Panc1 (cell line): ENCODE results near the gene VPS51. TPM values are rescaled to one million over a fixed set of nuclear protein-coding genes. Genes with fewer than 3 reads are reported as not detected.

Experiments used
- ATAC-seq: fragments of 200-7000 bp; cut with Tn5 transposase; 2 replicates; pipeline ENCODE4 v1.9.1; 2020; ENCODE audit warnings: mild to moderate bottlenecking, moderate library complexity
- BruUV-seq: library from RNA; stranded (reverse); fragments of 400-500 nt; replicated peaks from 2 replicates; lab custom pipeline; 2021; lab: Mats Ljungman, UMichigan
- CTCF ChIA-PET: fragments of 300-600 bp; sonication (Branson Sonifier 250); formaldehyde crosslinking; loops from one replicate; lab custom pipeline; 2022; ENCODE audit warnings: antibody characterized with exemption; lab: Charles Lee
- POLR2A ChIA-PET: fragments of 300-600 bp; sonication (Branson Sonifier 250); formaldehyde crosslinking; loops from one replicate; lab custom pipeline; 2022; ENCODE audit warnings: antibody characterized with exemption; lab: Charles Lee
- DNase-seq: peaks from one replicate; pipeline ENCODE4 v3.0.0-alpha.2; 2010; ENCODE audit warnings: low read depth, low spot score
- H3K27ac ChIP-seq: 2 replicates; pipeline ENCODE4 v1.5.1; 2011; ENCODE audit warnings: mild to moderate bottlenecking, low read length, inconsistent platforms
- H3K27me3 ChIP-seq: fragments of 200-500 bp; sonication (Bioruptor generic); 2 replicates; pipeline ENCODE4 v1.6.0; 2014; ENCODE audit warnings: low read length, inconsistent platforms; ENCODE audit not compliant: control insufficient read depth, insufficient read depth
- H3K36me3 ChIP-seq: fragments of 200-500 bp; sonication (Bioruptor generic); 2 replicates; pipeline ENCODE4 v1.5.1; 2014; ENCODE audit warnings: inconsistent platforms, mild to moderate bottlenecking, low read length, moderate library complexity; ENCODE audit not compliant: control insufficient read depth, insufficient read depth
- H3K4me1 ChIP-seq: 2 replicates; pipeline ENCODE4 v1.5.1; 2011; ENCODE audit warnings: inconsistent platforms, mild to moderate bottlenecking, low read length, moderate library complexity; ENCODE audit not compliant: control insufficient read depth, insufficient read depth
- H3K4me3 ChIP-seq, 2 experiments: 2 replicates each; pipeline ENCODE4 v1.5.1; 2011 to 2012; ENCODE audit warnings: low read depth in 2 of 2, low read length in 2 of 2, mild to moderate bottlenecking in 2 of 2, inconsistent platforms in 1 of 2, moderate library complexity in 1 of 2
- H3K9me3 ChIP-seq: fragments of 200-500 bp; sonication (Bioruptor generic); 2 replicates; pipeline ENCODE4 v1.5.1; 2014; ENCODE audit warnings: low read depth, mild to moderate bottlenecking, inconsistent platforms, low read length, moderate library complexity; ENCODE audit not compliant: control insufficient read depth, insufficient read depth
- POLR2AphosphoS5 ChIP-seq: IDR thresholded peaks from 2 replicates; pipeline ENCODE4 v1.6.1; 2012; ENCODE audit warnings: mild to moderate bottlenecking, low read depth, low read length, moderate library complexity
- SIN3A ChIP-seq: IDR thresholded peaks from 2 replicates; pipeline ENCODE4 v1.6.1; 2012; ENCODE audit warnings: low read depth, mild to moderate bottlenecking, low read length, moderate library complexity, borderline replicate concordance; ENCODE audit not compliant: insufficient read depth
- TCF7L2 ChIP-seq: IDR thresholded peaks from 2 replicates; pipeline ENCODE4 v1.6.1; 2011; ENCODE audit warnings: mild to moderate bottlenecking, low read depth, low read length, inconsistent platforms
- in situ Hi-C: cut with HindIII; loops from 2 replicates; pipeline ENCODE4 v1.10.0; 2016; ENCODE audit warnings: low sequenced_read_pairs, low pct_unique_long_range_greater_than_20kb
- intact Hi-C: fragments of 100-400 bp; cut with micrococcal nuclease; formaldehyde crosslinking; loops from one replicate; pipeline ENCODE4 v1.10.0; 2022; ENCODE audit not compliant: unreplicated experiment
- total RNA-seq: library from RNA; stranded (reverse); gene quantifications from one replicate; pipeline ENCODE4 v1.2.1, GENCODE V29; 2021; ENCODE audit not compliant: unreplicated experiment
- TF ChIP-seq, protein P1 (sequence below), 2 experiments: IDR thresholded peaks; 2 replicates each; pipeline ENCODE4 v1.6.1; 2011 to 2012; ENCODE audit warnings: low read depth in 2 of 2, control low read depth in 1 of 2, low read length in 1 of 2, mild to moderate bottlenecking in 1 of 2, moderate library complexity in 1 of 2; ENCODE audit not compliant: insufficient read depth in 1 of 2
- TF ChIP-seq, protein P2 (sequence below): fragments of 450-650 bp; IDR thresholded peaks from 2 replicates; pipeline ENCODE4 v1.5.1; 2017; ENCODE audit warnings: mild to moderate bottlenecking

Gene VPS51
- total RNA-seq, 1 experiment from 2014 or later = 101 TPM

DNA sequence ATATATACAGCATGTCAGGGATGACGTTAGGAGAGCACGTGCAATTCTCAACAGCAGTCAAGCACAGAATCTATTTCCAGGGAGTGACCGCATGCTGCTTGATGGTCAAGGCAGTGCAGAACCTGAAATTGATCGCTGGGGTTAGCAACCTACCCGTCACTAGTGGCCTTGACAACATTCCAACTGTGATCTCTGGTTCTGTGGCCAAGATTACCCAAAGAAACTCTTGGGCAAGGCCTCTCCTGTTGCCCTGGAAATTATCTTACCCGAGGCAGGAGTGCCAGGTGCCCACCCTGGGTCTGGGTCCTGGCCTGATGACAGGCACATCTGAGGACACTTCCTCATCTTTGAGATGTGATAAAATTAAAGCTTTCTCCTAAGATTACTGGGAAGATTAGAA, 17.8 kb downstream of the VPS51 start:
- Histone ChIP-seq H3K36me3 (no peaks in the 10 kb centered on the region), H3K27ac (no peak overlapping the region), H3K9me3 (no peaks in the 10 kb centered on the region), H3K4me3 (no peak overlapping the region), H3K4me1 (peaks cover 30% of the 10 kb centered on the region), H3K27me3 (no peaks in the 10 kb centered on the region)
- TF ChIP-seq TCF7L2 (no peak), SIN3A (no peak), POLR2AphosphoS5 (no peak)
- TF ChIP-seq, protein P1, sequence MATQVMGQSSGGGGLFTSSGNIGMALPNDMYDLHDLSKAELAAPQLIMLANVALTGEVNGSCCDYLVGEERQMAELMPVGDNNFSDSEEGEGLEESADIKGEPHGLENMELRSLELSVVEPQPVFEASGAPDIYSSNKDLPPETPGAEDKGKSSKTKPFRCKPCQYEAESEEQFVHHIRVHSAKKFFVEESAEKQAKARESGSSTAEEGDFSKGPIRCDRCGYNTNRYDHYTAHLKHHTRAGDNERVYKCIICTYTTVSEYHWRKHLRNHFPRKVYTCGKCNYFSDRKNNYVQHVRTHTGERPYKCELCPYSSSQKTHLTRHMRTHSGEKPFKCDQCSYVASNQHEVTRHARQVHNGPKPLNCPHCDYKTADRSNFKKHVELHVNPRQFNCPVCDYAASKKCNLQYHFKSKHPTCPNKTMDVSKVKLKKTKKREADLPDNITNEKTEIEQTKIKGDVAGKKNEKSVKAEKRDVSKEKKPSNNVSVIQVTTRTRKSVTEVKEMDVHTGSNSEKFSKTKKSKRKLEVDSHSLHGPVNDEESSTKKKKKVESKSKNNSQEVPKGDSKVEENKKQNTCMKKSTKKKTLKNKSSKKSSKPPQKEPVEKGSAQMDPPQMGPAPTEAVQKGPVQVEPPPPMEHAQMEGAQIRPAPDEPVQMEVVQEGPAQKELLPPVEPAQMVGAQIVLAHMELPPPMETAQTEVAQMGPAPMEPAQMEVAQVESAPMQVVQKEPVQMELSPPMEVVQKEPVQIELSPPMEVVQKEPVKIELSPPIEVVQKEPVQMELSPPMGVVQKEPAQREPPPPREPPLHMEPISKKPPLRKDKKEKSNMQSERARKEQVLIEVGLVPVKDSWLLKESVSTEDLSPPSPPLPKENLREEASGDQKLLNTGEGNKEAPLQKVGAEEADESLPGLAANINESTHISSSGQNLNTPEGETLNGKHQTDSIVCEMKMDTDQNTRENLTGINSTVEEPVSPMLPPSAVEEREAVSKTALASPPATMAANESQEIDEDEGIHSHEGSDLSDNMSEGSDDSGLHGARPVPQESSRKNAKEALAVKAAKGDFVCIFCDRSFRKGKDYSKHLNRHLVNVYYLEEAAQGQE (IDR thresholded peaks at IDR 0.05; ENCODE audit: insufficient read depth in 1 of 2, low read depth in 2 of 2, low read length in 1 of 2) = no peak
- TF ChIP-seq, protein P2, sequence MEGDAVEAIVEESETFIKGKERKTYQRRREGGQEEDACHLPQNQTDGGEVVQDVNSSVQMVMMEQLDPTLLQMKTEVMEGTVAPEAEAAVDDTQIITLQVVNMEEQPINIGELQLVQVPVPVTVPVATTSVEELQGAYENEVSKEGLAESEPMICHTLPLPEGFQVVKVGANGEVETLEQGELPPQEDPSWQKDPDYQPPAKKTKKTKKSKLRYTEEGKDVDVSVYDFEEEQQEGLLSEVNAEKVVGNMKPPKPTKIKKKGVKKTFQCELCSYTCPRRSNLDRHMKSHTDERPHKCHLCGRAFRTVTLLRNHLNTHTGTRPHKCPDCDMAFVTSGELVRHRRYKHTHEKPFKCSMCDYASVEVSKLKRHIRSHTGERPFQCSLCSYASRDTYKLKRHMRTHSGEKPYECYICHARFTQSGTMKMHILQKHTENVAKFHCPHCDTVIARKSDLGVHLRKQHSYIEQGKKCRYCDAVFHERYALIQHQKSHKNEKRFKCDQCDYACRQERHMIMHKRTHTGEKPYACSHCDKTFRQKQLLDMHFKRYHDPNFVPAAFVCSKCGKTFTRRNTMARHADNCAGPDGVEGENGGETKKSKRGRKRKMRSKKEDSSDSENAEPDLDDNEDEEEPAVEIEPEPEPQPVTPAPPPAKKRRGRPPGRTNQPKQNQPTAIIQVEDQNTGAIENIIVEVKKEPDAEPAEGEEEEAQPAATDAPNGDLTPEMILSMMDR = no peak
- TSS peak; percentile 70 for BruUV-seq
- ChIA-PET CTCF (interaction anchor here (0.7 kb wide), 1 partner anchor 203 kb away, joined by 3 read pairs; no protein-coding TSS in a partner anchor), POLR2A (interaction anchor here (0.6 kb wide), 1 partner anchor 12 kb away, joined by 7 read pairs; no protein-coding TSS in a partner anchor)
- in situ Hi-C loops (no loop called here), intact Hi-C loops (loop anchor here (10.0 kb wide), 1 partner anchor 269 kb away; the partner anchor contains the start of gene CDC42BPG)
- no peak for DNase-seq
- ATAC-seq = no peak

DNA sequence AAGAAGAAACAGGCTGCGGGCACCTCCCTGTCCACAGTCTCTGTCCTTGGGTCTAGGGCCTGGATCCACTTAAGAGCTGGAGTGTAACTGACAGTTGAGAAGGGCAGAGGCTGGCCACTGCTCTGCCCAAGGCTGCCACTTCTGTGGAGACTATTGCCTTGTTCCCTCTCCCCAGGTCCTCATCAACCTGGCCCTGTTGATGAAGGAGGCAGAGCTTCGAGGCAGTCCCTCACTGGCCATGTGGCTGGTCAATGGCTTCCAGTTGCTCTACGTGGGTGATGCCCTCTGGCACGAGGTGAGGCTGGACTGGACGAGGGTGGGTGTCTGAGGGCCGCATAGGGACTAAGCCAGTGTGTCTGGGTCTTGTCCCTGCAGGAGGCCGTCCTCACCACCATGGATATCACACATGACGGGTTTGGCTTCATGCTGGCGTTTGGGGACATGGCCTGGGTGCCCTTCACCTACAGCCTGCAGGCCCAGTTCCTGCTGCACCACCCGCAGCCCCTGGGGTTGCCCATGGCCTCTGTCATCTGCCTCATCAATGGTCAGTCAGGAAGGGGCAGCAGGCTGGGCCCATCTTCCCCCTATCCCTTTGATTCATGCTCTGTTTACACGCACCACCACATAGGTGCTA, 18.6 kb downstream of the VPS51 start:
- CTCF ChIA-PET = no interaction called here
- DNase-seq = no peak
- intact Hi-C loops (loop anchor here (10.0 kb wide), 1 partner anchor 270 kb away; the partner anchor contains the start of gene CDC42BPG), in situ Hi-C loops (no loop called here)
- H3K36me3 ChIP-seq = no peaks in the 10 kb centered on the region
- H3K9me3 ChIP-seq = no peaks in the 10 kb centered on the region
- no peaks in the 10 kb centered on the region for H3K27me3 ChIP-seq
- no peak for ATAC-seq
- H3K4me1 ChIP-seq = peaks cover 30% of the 10 kb centered on the region
- POLR2A ChIA-PET = no interaction called here
- no peak overlapping the region for H3K27ac ChIP-seq
- no peak for TF ChIP-seq TCF7L2
- TF ChIP-seq, protein P1 (IDR thresholded peaks at IDR 0.05; ENCODE audit: insufficient read depth in 1 of 2, low read depth in 2 of 2, low read length in 1 of 2) = no peak
- peak; percentile 46; the same call in 1 of the 2 replicates for TF ChIP-seq POLR2AphosphoS5
- TF ChIP-seq, protein P2 = no peak
- no TSS peak for BruUV-seq
- H3K4me3 ChIP-seq = no peak overlapping the region
